GM13976 (cell line): ENCODE measurements around the gene ECE1.

ENCODE experiments used
- DNase-seq: peaks from one replicate; pipeline ENCODE4 v3.0.0; 2012; ENCODE audit warnings: low spot score
- in situ Hi-C: fragments of 300-500 bp; cut with MboI; formaldehyde crosslinking; loops from one replicate; pipeline ENCODE4 v1.12.0; 2022; ENCODE audit warnings: low sequenced_read_pairs, mixed read lengths, inconsistent platforms; ENCODE audit not compliant: unreplicated experiment
- TF ChIP-seq, protein P1 (sequence below): IDR thresholded peaks from 2 replicates; pipeline ENCODE4 v1.5.1; 2012; ENCODE audit warnings: borderline replicate concordance, mild to moderate bottlenecking; ENCODE audit not compliant: insufficient read depth; ENCODE audit errors: extremely low read depth, missing control alignments, control extremely low read depth

Gene ECE1

DNA sequence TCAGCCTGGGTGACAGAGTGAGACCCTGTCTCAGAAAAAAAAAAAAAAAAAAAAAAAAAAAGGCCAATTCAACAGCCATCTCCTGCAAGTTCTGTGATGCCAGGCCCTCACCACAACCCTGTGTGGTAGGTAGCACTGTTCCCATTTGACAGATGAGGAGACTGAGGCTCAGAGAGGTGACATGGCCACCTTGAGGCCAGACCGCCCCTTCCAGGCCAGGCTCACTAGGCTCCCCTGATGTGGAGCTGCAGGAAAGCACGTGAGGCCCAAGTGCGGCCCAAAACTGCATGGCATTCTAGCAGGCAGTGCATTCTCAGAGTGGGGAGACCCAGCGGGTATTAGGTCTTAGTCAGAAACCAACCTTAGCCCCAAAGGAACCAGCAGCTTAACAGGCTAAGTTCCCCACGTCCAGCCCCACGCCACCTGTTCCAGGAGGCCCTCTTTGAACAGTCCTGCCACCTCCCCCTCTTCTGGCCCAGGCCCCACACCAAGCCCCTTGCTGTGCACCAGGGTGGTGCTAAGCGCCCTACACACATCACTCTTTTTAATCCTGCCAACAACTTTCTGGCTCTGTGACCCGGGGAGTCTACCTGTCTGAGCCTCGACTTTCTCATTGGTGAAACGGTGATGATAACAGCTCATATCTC lies 11.7 kb upstream of the ECE1 start:
- in situ Hi-C loops: no loop called here
- no peak for DNase-seq
- TF ChIP-seq, protein P1, sequence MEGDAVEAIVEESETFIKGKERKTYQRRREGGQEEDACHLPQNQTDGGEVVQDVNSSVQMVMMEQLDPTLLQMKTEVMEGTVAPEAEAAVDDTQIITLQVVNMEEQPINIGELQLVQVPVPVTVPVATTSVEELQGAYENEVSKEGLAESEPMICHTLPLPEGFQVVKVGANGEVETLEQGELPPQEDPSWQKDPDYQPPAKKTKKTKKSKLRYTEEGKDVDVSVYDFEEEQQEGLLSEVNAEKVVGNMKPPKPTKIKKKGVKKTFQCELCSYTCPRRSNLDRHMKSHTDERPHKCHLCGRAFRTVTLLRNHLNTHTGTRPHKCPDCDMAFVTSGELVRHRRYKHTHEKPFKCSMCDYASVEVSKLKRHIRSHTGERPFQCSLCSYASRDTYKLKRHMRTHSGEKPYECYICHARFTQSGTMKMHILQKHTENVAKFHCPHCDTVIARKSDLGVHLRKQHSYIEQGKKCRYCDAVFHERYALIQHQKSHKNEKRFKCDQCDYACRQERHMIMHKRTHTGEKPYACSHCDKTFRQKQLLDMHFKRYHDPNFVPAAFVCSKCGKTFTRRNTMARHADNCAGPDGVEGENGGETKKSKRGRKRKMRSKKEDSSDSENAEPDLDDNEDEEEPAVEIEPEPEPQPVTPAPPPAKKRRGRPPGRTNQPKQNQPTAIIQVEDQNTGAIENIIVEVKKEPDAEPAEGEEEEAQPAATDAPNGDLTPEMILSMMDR: no peak

DNA sequence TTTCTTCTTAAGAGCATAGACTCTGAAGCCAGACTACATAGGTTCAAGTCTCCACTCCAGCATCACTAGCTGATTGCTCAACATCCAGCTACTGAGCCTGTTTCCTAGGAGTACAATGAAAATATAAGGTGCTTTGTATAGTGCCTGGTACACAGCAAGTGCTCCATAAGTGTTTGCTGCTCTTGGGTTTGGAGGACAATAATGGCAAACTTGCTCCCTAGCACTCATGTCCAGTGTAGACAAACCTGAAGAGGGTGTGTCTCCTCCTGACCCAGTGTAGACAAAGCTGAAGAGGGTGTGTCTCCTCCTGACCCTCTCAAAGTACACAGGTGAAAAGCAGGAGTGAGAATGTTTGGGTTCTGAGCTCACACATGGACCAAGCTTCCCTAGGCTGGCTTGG lies 10.5 kb upstream of the ECE1 start:
- in situ Hi-C loops: no loop called here
- TF ChIP-seq, protein P1: no peak
- DNase-seq: no peak

DNA sequence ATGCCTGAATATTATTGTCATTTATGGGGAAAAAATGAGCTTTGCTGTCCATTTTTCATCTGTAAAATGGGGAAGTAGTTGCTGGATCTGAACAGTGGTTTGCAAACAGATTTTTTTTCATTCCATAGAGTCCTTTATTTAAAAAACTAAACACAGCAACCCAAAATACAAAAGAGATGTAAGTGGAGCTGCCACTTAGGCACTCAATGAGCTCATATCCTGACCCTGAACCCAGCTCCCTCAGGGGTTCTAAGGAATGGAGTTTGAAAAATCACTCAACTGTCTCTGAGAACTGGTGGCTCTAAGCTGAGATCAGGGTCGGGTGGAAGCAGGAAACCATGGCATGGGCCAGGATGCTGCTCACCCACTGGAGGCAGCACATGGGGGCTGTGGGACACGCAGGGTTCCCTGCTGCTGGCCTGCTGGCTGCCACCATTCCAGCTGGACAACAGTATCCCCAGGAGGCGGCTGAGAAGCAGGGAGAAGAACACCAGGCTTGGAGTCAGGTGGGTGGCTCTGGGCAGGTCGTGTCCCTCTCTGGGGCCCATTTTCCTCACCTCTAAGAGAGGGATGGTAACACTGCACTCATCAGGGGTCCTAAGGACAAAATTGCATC lies 9.6 kb upstream of the ECE1 start:
- TF ChIP-seq, protein P1: no peak
- in situ Hi-C loops: no loop called here
- no peak for DNase-seq

DNA sequence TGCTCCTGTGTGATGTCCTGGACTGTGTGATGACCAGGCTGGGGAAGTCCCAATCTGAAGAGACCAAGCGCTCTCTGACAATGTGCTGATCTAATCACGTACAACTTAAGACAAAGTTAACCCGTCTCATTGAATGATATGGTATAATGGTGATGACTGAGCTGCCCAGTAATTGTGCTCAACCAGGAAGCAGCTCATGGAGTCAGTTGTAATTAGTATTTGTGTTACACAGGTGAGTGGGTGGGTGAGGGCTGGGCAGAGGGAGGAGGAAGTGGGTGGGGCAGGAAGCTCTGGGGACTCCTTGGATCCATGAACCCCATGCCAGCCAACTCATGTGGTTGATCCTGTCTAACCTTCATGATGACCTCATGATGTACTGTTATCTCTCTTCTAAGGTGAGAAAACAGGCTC lies 8.7 kb upstream of the ECE1 start:
- TF ChIP-seq, protein P1: no peak
- DNase-seq: no peak
- in situ Hi-C loops: no loop called here

DNA sequence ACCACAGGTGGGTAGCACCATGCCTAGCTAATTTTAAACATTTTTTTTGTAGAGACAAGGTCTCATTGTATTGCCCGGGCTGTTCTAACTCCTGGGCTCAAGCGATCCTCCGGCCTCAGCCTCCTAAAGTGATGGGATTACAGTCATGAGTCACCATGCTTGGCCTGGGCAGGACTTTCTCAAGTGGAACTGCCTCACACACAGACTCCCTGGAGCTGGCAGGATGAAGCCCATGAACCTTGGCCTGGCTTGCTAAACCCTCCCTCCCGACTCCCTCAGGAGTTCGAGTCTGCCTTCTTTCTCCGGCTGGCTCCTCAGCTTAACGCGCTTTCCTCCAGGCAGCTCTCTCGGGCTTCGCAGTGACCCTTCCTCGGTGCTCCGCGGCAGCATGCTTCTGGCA lies 7.7 kb upstream of the ECE1 start:
- in situ Hi-C loops: no loop called here
- TF ChIP-seq, protein P1: no peak
- DNase-seq: no peak

DNA sequence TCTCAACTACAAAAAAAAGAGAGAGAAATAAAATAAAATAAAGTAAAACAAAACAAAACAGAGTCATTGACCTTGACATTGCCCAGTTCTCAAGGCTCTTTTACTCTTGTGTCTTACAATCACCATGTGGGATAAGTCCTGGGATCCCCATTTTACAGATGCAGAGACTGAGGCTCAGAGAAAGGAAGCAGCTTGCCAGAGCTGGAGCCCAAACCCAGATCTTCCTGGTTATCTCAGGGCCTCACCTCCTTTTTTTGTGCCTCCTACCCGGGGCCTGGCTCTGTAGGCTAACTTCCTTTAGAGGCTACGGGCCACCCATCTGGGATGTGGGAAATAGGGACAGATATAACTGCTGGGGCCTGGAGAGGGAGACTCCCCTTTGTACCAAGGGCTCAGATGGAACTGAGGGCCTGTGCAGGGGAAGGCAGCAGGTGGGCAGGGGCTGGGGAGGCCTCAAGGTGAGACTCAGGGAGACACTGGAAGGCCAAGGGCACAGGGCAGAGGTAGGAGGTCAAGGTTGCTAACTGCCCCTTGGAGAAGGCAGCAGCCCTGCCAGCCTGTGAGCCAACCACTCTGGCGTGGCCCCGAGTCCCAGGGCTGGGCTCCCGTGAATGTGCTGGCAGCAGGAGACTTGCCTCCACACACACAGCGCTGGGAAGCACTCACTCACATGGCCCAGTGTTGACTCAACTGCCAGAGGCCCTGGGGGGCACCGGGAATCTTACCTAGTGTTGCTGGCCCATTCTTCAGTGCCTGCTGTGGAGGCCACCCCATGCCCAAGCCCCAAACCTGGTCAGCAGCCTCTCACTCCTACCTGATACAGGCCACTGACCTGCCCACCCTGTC lies 6.5 kb upstream of the ECE1 start:
- in situ Hi-C loops: no loop called here

More for the DNA sequence above, 6.5 kb upstream of the ECE1 start:
- TF ChIP-seq, protein P1: no peak
- no peak for DNase-seq
